Activated T-cell treated with anti-CD3 and anti-CD28 coated beads, Interleukin-2, amount 50 U/mL, for 24 hours (primary cell): ENCODE measurements around the gene UVRAG.

ENCODE experiments used
- DNase-seq: peaks from one replicate; pipeline ENCODE4 v3.0.0-alpha.2; 2020
- H3K27ac Mint-ChIP-seq: 2 replicates; pipeline ENCODE4 v1.8.0; 2020; ENCODE audit warnings: mild to moderate bottlenecking, mixed read lengths
- H3K27me3 Mint-ChIP-seq: 2 replicates; pipeline ENCODE4 v1.8.0; 2020; ENCODE audit warnings: mixed read lengths
- H3K36me3 Mint-ChIP-seq: 2 replicates; pipeline ENCODE4 v1.8.0; 2020; ENCODE audit warnings: low read depth, mixed read lengths
- H3K4me1 Mint-ChIP-seq: 2 replicates; pipeline ENCODE4 v1.8.0; 2020; ENCODE audit warnings: low read depth, mixed read lengths
- H3K4me3 Mint-ChIP-seq: 2 replicates; pipeline ENCODE4 v1.8.0; 2020; ENCODE audit warnings: mild to moderate bottlenecking, moderate library complexity, mixed read lengths
- H3K9me3 Mint-ChIP-seq: 2 replicates; pipeline ENCODE4 v1.8.0; 2020; ENCODE audit warnings: mixed read lengths

UVRAG gene

GRCh38 chr11:76184551-76184993 is 369.6 kb downstream of the UVRAG start:
- no peak overlapping the region for H3K27ac Mint-ChIP-seq
- H3K27me3 Mint-ChIP-seq: no peaks in the 10 kb centered on the region
- H3K4me1 Mint-ChIP-seq: no peaks in the 10 kb centered on the region
- H3K9me3 Mint-ChIP-seq: no peaks in the 10 kb centered on the region
- no peak for DNase-seq
- H3K36me3 Mint-ChIP-seq: no peaks in the 10 kb centered on the region
- no peak overlapping the region for H3K4me3 Mint-ChIP-seq

- no peak for DNase-seq
- no peaks in the 10 kb centered on the region for H3K4me1 Mint-ChIP-seq
- H3K27ac Mint-ChIP-seq: no peak overlapping the region
- H3K27me3 Mint-ChIP-seq: no peaks in the 10 kb centered on the region
- H3K36me3 Mint-ChIP-seq: no peaks in the 10 kb centered on the region
- no peak overlapping the region for H3K4me3 Mint-ChIP-seq
- H3K9me3 Mint-ChIP-seq: no peaks in the 10 kb centered on the region
These were observed 370.5 kb downstream of the UVRAG start for GRCh38 chr11:76185511-76185910.

GRCh38 chr11:76185931-76186401 is 371.0 kb downstream of the UVRAG start:
- Mint-ChIP-seq H3K27ac (no peak overlapping the region), H3K27me3 (no peaks in the 10 kb centered on the region), H3K4me1 (no peaks in the 10 kb centered on the region), H3K4me3 (no peak overlapping the region), H3K36me3 (no peaks in the 10 kb centered on the region), H3K9me3 (no peaks in the 10 kb centered on the region)
- no peak for DNase-seq

GRCh38 chr11:76186776-76187279 is 371.8 kb downstream of the UVRAG start:
- H3K27me3 Mint-ChIP-seq: no peaks in the 10 kb centered on the region
- no peak overlapping the region for H3K27ac Mint-ChIP-seq
- no peaks in the 10 kb centered on the region for H3K36me3 Mint-ChIP-seq
- DNase-seq: no peak
- H3K4me3 Mint-ChIP-seq: no peak overlapping the region
- no peaks in the 10 kb centered on the region for H3K9me3 Mint-ChIP-seq
- H3K4me1 Mint-ChIP-seq: no peaks in the 10 kb centered on the region

GRCh38 chr11:76188873-76189272 is 373.9 kb downstream of the UVRAG start:
- no peak for DNase-seq
- no peaks in the 10 kb centered on the region for H3K36me3 Mint-ChIP-seq
- H3K27me3 Mint-ChIP-seq: no peaks in the 10 kb centered on the region
- no peak overlapping the region for H3K4me3 Mint-ChIP-seq
- H3K9me3 Mint-ChIP-seq: no peaks in the 10 kb centered on the region
- H3K4me1 Mint-ChIP-seq: no peaks in the 10 kb centered on the region
- no peak overlapping the region for H3K27ac Mint-ChIP-seq

- no peak overlapping the region for H3K27ac Mint-ChIP-seq
- no peak for DNase-seq
- no peak overlapping the region for H3K4me3 Mint-ChIP-seq
- H3K4me1 Mint-ChIP-seq: no peaks in the 10 kb centered on the region
- no peaks in the 10 kb centered on the region for H3K27me3 Mint-ChIP-seq
- no peaks in the 10 kb centered on the region for H3K9me3 Mint-ChIP-seq
- H3K36me3 Mint-ChIP-seq: no peaks in the 10 kb centered on the region
These were observed 374.7 kb downstream of the UVRAG start for GRCh38 chr11:76189682-76190081.

- H3K27ac Mint-ChIP-seq: no peak overlapping the region
- H3K36me3 Mint-ChIP-seq: no peaks in the 10 kb centered on the region
- H3K4me1 Mint-ChIP-seq: no peaks in the 10 kb centered on the region
These were observed 375.4 kb downstream of the UVRAG start for GRCh38 chr11:76190376-76190775.

More at GRCh38 chr11:76190376-76190775, 375.4 kb downstream of the UVRAG start:
- Mint-ChIP-seq H3K4me3 (no peak overlapping the region), H3K27me3 (no peaks in the 10 kb centered on the region), H3K9me3 (no peaks in the 10 kb centered on the region)
- no peak for DNase-seq
